Inflammatory macrophage treated with lipopolysaccharide for 4 hours (primary cell): Measurements from ENCODE around the gene TXNIP.

Experiments
- DNase-seq: peaks from one replicate; pipeline ENCODE4 v3.0.0-alpha.2; 2020

The TXNIP gene

DNA sequence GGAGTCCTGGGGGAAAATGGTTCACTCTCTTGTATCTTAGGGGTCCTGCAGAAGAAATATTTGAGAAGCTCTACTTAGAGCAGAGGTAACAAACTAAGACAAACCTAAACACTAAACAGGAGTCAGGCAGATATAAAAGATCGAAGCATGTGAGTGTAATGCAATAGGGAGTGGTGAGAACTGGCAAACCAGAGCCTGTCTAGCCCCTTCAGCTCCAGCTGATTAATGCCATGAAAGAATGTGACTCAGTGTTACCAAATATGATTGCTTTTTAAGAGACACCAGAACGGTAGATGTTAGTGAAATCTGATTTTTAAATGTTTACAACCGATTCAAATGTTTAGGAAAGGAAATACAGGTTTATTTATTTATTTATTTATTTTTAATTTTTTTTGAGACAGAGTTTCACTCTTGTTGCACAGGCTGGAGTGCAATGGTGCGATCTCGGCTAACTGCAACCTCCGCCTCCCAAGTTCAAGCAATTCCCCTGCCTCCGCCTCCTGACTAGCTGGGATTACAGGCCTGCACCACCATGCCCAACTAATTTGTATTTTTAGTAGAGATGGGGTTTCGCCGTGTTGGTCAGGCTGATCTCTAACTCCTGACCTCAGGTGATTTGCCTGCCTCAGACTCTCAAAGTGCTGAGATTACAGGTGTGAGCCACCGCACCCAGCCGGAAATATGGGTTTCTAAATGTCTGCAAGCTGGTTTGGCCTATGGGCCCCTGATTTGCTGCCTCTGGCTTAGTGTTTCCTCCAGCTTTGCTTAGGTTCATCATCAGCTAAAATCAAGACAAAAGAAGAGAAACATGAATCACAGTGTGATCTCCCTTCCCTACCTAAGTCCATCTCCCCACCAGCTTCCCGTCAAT lies 12.2 kb downstream of the TXNIP start:
- peak; percentile 65 for DNase-seq

DNA sequence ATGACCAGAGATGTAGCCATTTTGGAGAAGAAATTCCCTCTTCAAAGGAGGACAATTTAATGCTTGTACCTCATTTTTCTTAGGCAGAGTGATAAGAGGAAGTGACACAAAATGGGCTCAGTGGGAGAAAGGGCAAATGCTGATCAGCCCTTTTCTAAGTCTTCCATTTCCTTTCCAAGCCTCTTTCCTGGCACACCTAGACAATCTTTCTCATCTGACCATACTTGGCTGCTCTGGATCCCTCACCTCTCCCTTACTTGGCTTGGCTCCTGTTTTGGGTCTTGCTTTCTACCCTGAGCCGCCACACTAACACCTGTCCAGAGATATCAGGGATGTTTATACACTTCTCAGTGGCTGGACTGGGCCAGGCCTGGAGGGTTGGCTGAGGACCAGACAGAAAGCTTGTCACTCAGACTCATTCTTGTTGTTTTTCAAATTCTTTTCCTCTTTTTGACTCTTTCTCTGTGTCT lies 13.1 kb downstream of the TXNIP start:
- peak; percentile 51 for DNase-seq

GRCh38 chr1:145982010-145982723 lies 14.2 kb downstream of the TXNIP start:
- no peak for DNase-seq

DNA sequence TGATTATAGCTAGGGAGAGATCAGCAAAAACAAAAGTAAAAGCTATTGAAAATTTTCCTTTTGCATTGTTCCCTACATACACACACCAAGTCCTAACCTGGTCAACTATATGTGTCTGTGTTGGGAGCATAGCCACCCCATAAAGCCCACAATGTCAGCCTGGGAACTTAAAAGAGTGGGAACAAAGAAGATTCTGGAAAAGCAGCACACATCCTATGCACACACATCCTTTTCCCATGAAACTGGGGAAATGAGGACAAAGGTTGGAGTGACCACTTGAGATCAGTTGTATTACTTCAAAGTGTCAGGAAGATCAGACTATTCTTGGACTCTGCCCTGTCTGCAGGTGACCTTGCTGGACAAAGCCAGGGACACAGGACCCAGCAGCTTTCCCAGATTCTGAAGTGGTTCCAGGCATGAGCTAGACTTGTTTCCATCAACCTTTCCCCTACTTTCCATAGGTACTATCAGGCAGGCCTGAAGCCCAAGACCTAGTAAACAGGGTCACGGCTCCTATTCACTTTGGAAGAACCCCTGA lies 15.9 kb downstream of the TXNIP start:
- DNase-seq, result no peak

GRCh38 chr1:145979746-145980456 lies 16.5 kb downstream of the TXNIP start:
- DNase-seq, result peak; percentile 81

- DNase-seq, result peak; percentile 100
Measured at GRCh38 chr1:145978854-145979745, 17.3 kb downstream of the TXNIP start.

DNA sequence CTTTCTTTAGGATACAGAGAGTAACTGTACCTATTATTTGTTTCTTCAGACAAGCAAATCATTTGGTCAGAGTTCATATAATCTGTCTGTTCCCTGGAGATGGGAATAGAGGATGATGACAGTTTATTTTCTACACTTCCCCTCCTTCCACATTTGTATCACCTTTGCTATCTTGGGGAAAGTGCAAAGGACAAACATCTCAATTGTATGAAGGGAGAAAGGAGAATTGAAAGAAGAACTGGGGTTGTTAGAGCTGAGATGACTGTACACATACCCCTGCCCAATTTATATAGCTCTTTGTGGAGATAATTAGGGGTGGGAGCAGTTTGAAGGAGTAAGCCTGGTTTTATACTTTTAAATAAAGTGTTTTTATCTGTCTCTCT lies 17.9 kb downstream of the TXNIP start:
- DNase-seq, result no peak

DNA sequence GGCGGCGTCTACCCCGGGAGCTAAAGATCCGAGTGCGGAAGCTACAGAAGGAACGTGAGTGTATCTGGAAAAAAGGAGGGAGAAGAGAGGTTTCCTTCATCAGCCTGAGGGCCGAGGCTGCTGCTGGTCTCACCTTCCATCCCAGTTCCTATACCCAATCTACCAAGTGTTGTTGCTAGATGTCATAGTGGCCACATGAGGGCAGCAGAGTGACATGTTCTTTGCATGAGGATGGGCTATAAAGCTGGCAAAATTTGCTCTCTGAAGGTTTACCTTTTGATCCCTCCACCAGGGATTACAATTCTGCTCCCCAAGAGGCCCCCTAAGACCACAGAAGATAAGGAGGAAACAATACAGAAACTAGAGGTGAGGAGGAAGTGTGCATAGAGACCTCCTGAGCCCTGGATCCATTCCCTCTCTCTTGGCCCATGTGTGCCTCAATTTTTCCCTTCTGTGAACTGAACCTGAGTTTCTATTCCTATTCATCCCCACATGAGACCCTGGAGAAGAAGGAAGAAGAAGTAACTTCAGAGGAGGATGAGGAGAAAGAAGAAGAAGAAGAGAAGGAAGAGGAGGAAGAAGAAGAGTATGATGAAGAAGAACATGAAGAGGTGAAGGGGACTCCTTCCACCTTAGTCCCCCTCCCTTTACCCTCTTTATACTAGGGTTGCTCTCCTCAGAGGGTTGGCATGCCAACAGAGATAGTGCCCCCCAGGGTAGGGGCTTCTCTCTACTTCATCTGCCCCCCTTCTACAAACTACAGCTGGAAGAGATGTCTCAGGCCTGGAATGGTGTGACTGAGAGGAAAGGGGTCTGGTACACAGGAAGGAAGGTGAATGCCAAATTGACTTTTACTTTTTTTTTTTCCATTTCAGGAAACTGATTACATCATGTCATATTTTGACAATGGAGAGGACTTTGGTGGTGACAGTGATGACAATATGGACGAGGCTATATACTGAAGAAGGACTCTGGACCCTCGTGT lies 18.6 kb downstream of the TXNIP start:
- DNase-seq, result peak; percentile 75

DNA sequence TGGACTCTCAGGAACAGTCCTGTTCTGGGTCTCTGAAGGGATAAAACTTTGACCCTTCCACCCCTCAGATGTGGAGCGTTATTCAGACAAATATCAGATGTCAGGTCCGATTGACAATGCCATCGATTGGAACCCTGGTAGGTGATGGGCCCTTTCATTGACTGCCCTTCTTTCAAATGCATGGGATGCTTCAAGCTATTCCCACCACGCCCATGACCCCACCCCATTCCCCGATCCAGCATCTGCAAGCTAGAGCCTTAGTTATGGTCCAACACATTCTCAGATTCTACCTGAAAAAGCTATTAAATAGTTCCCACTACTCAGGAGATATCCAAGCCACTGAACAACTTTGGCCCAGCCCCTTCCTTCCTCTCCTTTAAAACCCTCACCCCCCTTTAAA lies 19.4 kb downstream of the TXNIP start:
- no peak for DNase-seq

- DNase-seq, result no peak
Measured at GRCh38 chr1:145975216-145975615, 21.2 kb downstream of the TXNIP start.

DNA sequence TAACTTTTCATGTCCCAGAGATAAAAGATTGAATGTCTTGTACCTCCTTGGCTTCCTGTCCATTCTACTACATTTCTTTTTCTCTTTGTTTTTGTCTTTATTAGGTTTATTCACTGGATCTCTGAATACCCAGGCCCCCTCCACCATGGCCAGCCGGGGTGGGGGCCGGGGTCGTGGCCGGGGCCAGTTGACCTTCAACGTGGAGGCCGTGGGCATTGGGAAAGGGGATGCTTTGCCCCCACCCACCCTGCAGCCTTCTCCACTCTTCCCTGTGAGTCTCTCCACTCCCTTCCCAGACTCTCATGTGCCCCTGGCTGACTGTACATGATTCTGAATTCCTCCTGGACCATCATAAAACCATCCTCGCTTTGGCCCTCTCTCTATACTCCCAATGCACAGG lies 21.7 kb downstream of the TXNIP start:
- no peak for DNase-seq

- DNase-seq, result no peak
Measured at GRCh38 chr1:145972580-145972979, 23.8 kb downstream of the TXNIP start.

DNA sequence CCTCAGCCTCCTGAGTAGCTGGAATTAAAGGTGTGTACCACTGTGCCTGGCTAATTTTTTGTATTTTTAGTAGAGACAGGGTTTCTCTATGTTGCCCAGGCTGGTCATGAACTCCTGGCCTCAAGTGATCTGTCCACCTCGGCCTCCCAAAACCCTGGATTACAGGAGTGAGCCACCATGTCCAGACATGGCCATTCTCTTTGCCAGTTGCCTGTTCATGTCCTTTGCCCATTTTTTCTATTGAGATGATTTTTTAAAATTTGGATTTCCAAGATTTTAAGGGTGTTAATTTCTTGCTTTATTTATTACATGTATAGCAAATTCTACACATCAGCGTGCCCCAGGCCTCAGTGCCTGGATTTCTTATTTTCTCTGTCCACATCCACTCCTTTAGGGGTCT lies 29.1 kb downstream of the TXNIP start:
- no peak for DNase-seq

DNA sequence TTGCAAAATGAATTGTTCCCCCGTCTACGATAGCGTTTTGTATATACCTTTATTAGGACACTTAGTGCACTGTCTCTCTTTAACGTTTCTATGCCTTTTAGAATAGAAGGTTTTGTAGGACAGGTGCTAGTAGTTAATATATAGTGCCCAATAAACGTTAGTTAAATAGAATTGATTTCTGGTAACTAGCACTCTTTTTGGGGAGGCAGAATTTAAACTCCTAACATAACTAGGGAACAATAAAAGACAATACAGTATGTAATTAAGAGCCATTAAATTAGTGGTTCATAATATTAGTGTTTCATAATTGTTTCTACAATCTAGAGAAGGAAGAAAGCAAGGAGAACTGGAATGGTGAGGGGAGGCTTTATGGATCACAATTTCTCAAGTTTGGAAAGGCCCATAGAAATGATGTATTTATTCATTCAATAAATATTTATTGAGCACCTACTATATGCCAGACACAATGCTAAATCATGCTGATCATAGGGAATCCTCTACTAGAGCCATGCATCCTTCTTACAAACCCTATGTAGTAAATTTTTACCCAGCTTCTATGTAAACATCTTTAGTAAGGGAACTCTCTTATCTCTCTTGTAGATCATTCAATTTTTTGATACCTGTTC lies 31.1 kb downstream of the TXNIP start:
- no peak for DNase-seq

- DNase-seq, result peak; percentile 96
Measured at GRCh38 chr1:145964328-145965118, 31.9 kb downstream of the TXNIP start, which contains the start of the genes ANKRD34A and POLR3GL. ANKRD34A (minus strand) TSS chr1:145964575; CDS start chr1:145961759, 2,816 bp downstream. POLR3GL (plus strand) TSS chr1:145964690; CDS start chr1:145974866, 10,176 bp downstream.

DNA sequence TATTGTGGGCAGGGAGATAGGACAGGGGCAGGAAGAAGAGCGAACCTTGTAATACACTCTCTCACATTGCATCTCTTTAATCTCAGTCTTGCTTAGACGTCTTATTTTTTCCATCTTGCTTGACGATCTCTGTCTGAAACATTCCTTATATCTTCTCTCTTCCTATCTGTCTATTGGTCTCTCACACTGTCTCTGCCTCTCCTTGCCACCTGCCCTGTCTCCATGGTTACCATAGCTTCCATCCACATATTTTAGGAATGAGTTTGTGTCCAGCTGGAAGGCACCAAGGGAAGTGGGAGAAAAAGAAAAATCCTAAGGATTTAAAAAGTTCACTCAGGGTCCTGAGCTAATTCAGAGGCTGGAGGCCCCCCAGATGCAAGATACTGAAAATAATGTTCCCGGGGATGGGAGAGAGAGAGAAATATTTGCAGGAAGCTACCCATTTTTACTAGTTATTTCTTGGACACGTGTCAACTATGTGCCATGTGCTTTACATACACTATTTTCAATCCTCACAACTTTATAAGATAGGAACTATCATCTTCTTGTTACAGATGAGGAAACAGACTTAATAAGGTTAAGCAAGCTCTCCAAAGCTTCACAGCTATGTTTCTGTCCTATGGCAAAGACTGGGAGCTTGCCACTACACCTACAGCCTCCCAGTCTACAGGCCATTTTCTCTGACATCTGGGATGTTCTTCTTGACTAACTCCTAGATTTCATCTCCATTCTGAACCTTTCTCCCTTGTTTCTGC lies 32.9 kb downstream of the TXNIP start:
- no peak for DNase-seq

- DNase-seq, result no peak
Measured at GRCh38 chr1:145962157-145963102, 33.9 kb downstream of the TXNIP start.
